ENCODE data around the gene MEFV.
"Not testable (repeated sequence)": the region's sequence is repeated elsewhere in the genome, so short reads cannot be mapped to it uniquely, and the experiment has no call there.

The MEFV gene

GRCh38 chr16:3214904-3215600 is 41.4 kb downstream of the MEFV start:
- DNase-seq = no peak

GRCh38 chr16:3212567-3212966 is 43.9 kb downstream of the MEFV start:
- DNase-seq = no peak

- DNase-seq = no peak
These were observed 44.4 kb downstream of the MEFV start for GRCh38 chr16:3212006-3212405.

- DNase-seq = no peak
These were observed 49.1 kb downstream of the MEFV start for GRCh38 chr16:3207086-3207953.

- DNase-seq = not testable (repeated sequence)
These were observed 50.5 kb downstream of the MEFV start for GRCh38 chr16:3205939-3206338.

- no peak for DNase-seq
These were observed 53.4 kb downstream of the MEFV start for GRCh38 chr16:3202903-3203539.

GRCh38 chr16:3198334-3199072 is 57.9 kb downstream of the MEFV start:
- no peak for DNase-seq

- not testable (repeated sequence) for DNase-seq
These were observed 58.6 kb downstream of the MEFV start for GRCh38 chr16:3197694-3198333.

- no peak for DNase-seq
These were observed 60.5 kb downstream of the MEFV start for GRCh38 chr16:3195975-3196374.

- no peak for DNase-seq
These were observed 61.6 kb downstream of the MEFV start for GRCh38 chr16:3194792-3195191.

- DNase-seq = no peak
These were observed 62.9 kb downstream of the MEFV start for GRCh38 chr16:3193221-3194212.

- no peak for DNase-seq
These were observed 63.9 kb downstream of the MEFV start for GRCh38 chr16:3192476-3193019.
